Mesodermal cell (in vitro differentiated cells): ENCODE data around the gene TBC1D24.

ENCODE experiments used
- H3K27ac ChIP-seq: 2 replicates; pipeline ENCODE4 v1.7.0; 2013; ENCODE audit warnings: mild to moderate bottlenecking, low read depth, low read length, moderate library complexity; ENCODE audit not compliant: severe bottlenecking
- H3K36me3 ChIP-seq: 2 replicates; pipeline ENCODE4 v1.7.1; 2013; ENCODE audit warnings: mild to moderate bottlenecking, low read length, moderate library complexity; ENCODE audit not compliant: control insufficient read depth, insufficient read depth
- H3K4me1 ChIP-seq: one replicate; pipeline ENCODE4 v1.7.1; 2013; ENCODE audit warnings: mild to moderate bottlenecking, low read length; ENCODE audit not compliant: insufficient read depth, control insufficient read depth, poor library complexity, severe bottlenecking
- H3K4me3 ChIP-seq: 2 replicates; pipeline ENCODE4 v1.7.0; 2013; ENCODE audit warnings: low read length, control low read depth, mild to moderate bottlenecking; ENCODE audit not compliant: insufficient read depth, poor library complexity, severe bottlenecking; ENCODE audit errors: extremely low read depth
- H3K9me3 ChIP-seq: 2 replicates; pipeline ENCODE4 v1.7.1; 2013; ENCODE audit warnings: mild to moderate bottlenecking, low read length, moderate library complexity; ENCODE audit not compliant: control insufficient read depth
- WGBS, 2 experiments: methylation state at CpG; one replicate each; pipeline ENCODE4 v1.1.5; 2013; ENCODE audit warnings: missing lambda C conversion rate in 2 of 2; ENCODE audit not compliant: insufficient coverage in 2 of 2; 5-methylcytosine and 5-hydroxymethylcytosine counted together

The TBC1D24 gene

DNA sequence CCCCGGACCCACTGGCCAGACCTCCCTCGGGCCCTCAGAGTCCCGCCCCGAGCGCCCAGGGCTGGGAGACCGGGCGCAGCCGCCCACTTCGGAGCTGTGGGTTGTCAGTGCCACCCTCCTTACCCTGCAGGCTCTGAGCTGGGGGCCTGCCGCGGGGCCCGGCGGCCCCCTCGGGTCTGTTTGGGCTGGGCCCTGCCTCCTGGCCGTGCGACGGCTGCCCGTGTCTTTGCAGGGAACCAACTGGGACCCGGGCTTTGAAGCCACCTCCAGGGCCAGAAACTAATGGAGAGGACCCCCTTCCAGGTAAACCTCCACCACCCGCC is 14.6 kb upstream of the TBC1D24 start:
- WGBS, 2 experiments, result 3 to 4% methylated on average over 18 of the region's 20 CpGs
- peak overlapping the region; percentile 65 for H3K4me3 ChIP-seq
- H3K36me3 ChIP-seq, result peaks cover 40% of the 10 kb centered on the region
- H3K9me3 ChIP-seq, result no peaks in the 10 kb centered on the region
- H3K27ac ChIP-seq, result peak overlapping the region; percentile 36
- H3K4me1 ChIP-seq, result peaks cover 19% of the 10 kb centered on the region

DNA sequence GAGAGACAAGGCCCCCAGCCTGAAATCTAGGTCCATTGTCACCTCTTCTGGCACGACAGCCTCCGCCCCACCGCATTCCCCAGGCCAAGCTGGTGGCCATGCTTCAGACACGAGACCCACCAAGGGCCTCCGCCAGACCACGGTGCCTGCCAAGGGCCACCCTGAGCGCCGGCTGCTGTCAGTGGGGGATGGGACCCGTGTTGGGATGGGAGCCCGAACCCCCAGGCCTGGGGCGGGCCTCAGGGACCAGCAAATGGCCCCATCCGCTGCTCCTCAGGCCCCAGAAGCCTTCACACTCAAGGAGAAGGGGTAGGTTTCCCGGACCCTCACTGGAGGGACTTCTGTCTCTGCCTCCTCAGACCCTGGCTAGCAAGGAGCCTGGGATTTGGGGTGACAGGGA is 14.0 kb upstream of the TBC1D24 start:
- H3K4me3 ChIP-seq, result peak overlapping the region; percentile 65
- H3K27ac ChIP-seq, result no peak overlapping the region
- WGBS, 2 experiments, result 88 to 96% methylated on average over 11 to 13 of the region's 13 CpGs
- peaks cover 19% of the 10 kb centered on the region for H3K4me1 ChIP-seq
- H3K36me3 ChIP-seq, result peaks cover 34% of the 10 kb centered on the region
- no peaks in the 10 kb centered on the region for H3K9me3 ChIP-seq

GRCh38 chr16:2462031-2462866 is 12.7 kb upstream of the TBC1D24 start:
- Histone ChIP-seq H3K27ac (no peak overlapping the region), H3K4me1 (peaks cover 19% of the 10 kb centered on the region), H3K36me3 (peaks cover 21% of the 10 kb centered on the region), H3K9me3 (no peaks in the 10 kb centered on the region), H3K4me3 (no peak overlapping the region)
- WGBS, 2 experiments, result 91 to 96% methylated on average over 19 to 23 of the region's 23 CpGs

DNA sequence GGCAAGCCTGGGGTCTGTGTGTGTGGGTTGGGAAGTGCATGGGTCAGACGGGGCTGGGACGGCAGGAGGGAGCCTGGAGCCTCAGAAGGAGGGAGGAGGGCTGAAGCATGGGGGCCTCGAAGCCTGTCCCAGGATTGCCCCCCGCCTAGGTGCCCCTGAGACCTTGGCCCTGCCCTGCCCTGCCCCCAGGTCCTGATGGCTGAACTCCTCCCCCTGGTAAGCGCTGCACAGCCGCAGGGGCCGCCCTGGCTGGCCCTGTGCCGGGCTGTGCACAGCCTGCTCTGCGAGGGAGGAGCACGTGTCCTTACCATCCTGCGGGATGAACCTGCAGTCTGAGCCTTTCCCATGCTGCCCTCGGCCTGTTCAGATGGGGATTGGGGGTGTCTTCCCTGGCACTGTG is 10.6 kb upstream of the TBC1D24 start:
- H3K9me3 ChIP-seq, result no peaks in the 10 kb centered on the region
- H3K4me3 ChIP-seq, result no peak overlapping the region
- no peak overlapping the region for H3K27ac ChIP-seq
- peaks cover 14% of the 10 kb centered on the region for H3K36me3 ChIP-seq
- peaks cover 29% of the 10 kb centered on the region for H3K4me1 ChIP-seq
- 92 to 94% methylated on average over 9 to 11 of the region's 12 CpGs for WGBS, 2 experiments

GRCh38 chr16:2465653-2466415 is 9.1 kb upstream of the TBC1D24 start:
- Histone ChIP-seq H3K4me3 (no peak overlapping the region), H3K27ac (no peak overlapping the region), H3K9me3 (no peaks in the 10 kb centered on the region), H3K4me1 (peaks cover 25% of the 10 kb centered on the region), H3K36me3 (peaks cover 14% of the 10 kb centered on the region)
- WGBS, 2 experiments, result 91 to 96% methylated on average over 11 to 12 of the region's 12 CpGs

GRCh38 chr16:2466667-2467527 is 8.0 kb upstream of the TBC1D24 start:
- peaks cover 18% of the 10 kb centered on the region for H3K4me1 ChIP-seq
- H3K27ac ChIP-seq, result no peak overlapping the region
- peaks cover 10% of the 10 kb centered on the region for H3K36me3 ChIP-seq
- WGBS, 2 experiments, result 92 to 94% methylated on average over 25 to 29 of the region's 29 CpGs
- no peaks in the 10 kb centered on the region for H3K9me3 ChIP-seq
- no peak overlapping the region for H3K4me3 ChIP-seq

DNA sequence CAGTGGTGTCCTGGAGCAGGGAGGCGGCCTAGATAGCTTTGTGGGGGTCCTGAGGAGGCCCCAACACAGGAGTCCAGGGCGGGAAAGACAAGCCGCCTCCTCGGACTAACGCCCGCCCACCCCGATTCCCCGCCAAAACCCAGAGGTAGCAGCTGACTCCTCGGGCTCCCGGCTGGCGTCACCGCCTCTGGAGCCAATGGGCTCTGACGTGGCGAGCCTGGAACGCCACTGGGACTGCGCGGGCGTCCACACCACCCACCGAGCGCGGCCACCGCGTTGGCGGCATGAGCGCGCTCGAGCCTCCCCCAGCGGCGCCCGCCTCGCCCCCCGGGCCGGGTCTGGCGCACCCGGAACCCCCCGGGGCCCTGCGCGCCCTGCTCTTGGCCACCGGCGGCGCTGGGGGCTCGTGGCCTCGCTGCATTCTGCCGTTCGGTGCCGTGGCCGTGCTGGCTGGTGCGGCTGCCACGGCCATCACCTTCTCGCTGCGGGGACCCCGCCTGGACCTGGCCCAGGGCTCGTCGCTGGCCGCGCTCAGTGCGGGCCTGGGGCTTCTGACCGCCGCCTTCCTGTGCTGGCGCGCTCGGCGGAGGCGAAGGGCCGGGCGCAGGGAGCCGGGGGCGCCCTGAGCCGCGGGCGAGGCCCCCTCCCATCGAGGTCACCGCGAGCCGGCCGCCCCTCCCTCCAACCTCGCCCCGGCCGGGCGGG is 7.2 kb upstream of the TBC1D24 start:
- Histone ChIP-seq H3K4me3 (peak overlapping the region; percentile 33), H3K27ac (no peak overlapping the region), H3K36me3 (peaks cover 2% of the 10 kb centered on the region), H3K4me1 (peaks cover 19% of the 10 kb centered on the region), H3K9me3 (no peaks in the 10 kb centered on the region)
- 4 to 5% methylated on average over 54 to 66 of the region's 80 CpGs for WGBS, 2 experiments

DNA sequence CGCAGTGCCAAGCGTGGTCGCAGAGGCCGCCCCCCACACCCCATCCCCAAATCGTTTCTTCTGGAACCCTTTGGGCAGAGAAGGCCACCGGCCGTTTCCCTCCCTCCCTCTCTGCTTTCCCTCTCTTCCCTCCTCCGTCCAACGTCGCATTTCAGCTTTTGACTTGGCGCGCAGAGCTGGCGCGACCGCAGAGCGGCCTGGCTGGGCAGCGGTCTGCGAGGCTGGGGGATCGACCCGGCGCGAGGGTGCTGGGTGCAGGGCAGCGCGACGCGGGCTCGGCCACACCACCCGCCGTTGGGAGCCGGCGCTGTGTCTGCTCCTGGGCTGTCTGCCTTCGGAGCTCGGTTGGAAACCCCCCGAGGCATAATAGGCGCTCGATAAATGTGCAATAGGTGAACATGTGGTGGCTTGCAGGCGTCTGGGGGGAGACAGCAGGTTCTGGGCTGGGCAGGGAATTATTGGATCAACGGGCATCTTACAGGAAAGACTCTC is 6.6 kb upstream of the TBC1D24 start:
- Histone ChIP-seq H3K4me3 (peak overlapping the region; percentile 33), H3K4me1 (peaks cover 19% of the 10 kb centered on the region), H3K36me3 (no peaks in the 10 kb centered on the region), H3K27ac (no peak overlapping the region), H3K9me3 (no peaks in the 10 kb centered on the region)
- 2 to 6% methylated on average over 22 to 36 of the region's 38 CpGs for WGBS, 2 experiments

DNA sequence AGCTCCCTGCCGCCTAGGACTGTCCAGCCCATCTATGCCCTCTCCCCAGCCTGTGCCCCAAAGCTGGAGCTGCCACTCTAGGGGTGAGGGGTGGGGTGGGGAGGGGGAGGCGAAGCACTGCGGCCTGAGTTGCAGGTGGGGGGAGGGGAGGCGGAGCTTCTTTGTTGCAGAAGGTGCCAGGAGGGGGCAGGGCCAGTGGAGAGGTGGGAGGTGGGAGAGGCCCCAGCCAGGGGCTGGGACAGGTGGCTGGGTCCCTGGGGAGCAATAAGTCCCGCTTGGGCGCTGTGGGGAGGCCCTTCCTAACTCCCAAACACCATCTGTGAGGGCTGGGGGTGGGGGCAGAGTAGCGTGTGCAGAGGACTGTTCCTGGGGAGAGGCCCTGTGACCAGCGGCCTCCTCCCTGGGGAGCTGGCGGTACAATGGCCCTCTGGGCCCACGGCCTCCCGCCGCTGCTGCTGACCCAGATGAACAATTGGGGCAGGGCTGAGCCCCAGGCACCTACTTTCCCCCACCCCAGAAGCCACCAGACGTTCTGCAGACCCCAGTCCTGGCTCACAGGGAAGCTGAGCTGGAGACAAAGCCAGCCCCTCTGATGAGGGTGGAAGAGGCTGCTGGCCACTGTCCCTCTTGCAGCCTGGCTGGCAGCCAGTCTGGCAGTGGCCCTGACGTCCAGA is 6.1 kb upstream of the TBC1D24 start:
- Histone ChIP-seq H3K4me3 (peak overlapping the region; percentile 33), H3K4me1 (peaks cover 15% of the 10 kb centered on the region), H3K9me3 (no peaks in the 10 kb centered on the region), H3K27ac (no peak overlapping the region), H3K36me3 (no peaks in the 10 kb centered on the region)
- WGBS, 2 experiments, result 29 to 44% methylated on average over 1 to 5 of the region's 14 CpGs
